HEK293 (cell line): ENCODE measurements around the gene TTC22.

Source experiments
- SP2 ChIP-seq: fragments of 450-650 bp; formaldehyde crosslinking; IDR thresholded peaks from 2 replicates; pipeline ENCODE4 v1.5.1; 2016; ENCODE audit warnings: missing biosample characterization, missing genetic modification characterization
- ZNF558 ChIP-seq: fragments of 450-650 bp; formaldehyde crosslinking; IDR thresholded peaks from 2 replicates; pipeline ENCODE4 v1.5.1; 2016; ENCODE audit warnings: missing biosample characterization, missing genetic modification characterization
- ZNF610 ChIP-seq: fragments of 450-650 bp; formaldehyde crosslinking; IDR thresholded peaks from 2 replicates; pipeline ENCODE4 v1.5.1; 2016; ENCODE audit warnings: missing biosample characterization, missing genetic modification characterization, borderline replicate concordance
- ZNF830 ChIP-seq: fragments of 450-650 bp; IDR thresholded peaks from 2 replicates; pipeline ENCODE4 v1.5.0; 2018; ENCODE audit warnings: missing biosample characterization, missing genetic modification characterization, low read depth, mild to moderate bottlenecking, moderate library complexity
- TF ChIP-seq, protein P1 (sequence below): fragments of 450-650 bp; formaldehyde crosslinking; IDR thresholded peaks from 2 replicates; pipeline ENCODE4 v1.5.1; 2016; ENCODE audit warnings: missing biosample characterization, missing genetic modification characterization

- no peak for TF ChIP-seq ZNF610 (tag by site-specific recombination)
- no peak for TF ChIP-seq ZNF830 (tag by site-specific recombination)
- TF ChIP-seq, protein P1, sequence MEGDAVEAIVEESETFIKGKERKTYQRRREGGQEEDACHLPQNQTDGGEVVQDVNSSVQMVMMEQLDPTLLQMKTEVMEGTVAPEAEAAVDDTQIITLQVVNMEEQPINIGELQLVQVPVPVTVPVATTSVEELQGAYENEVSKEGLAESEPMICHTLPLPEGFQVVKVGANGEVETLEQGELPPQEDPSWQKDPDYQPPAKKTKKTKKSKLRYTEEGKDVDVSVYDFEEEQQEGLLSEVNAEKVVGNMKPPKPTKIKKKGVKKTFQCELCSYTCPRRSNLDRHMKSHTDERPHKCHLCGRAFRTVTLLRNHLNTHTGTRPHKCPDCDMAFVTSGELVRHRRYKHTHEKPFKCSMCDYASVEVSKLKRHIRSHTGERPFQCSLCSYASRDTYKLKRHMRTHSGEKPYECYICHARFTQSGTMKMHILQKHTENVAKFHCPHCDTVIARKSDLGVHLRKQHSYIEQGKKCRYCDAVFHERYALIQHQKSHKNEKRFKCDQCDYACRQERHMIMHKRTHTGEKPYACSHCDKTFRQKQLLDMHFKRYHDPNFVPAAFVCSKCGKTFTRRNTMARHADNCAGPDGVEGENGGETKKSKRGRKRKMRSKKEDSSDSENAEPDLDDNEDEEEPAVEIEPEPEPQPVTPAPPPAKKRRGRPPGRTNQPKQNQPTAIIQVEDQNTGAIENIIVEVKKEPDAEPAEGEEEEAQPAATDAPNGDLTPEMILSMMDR (tag by site-specific recombination): no peak
- no peak for TF ChIP-seq ZNF558 (tag by site-specific recombination)
- TF ChIP-seq SP2 (tag by site-specific recombination): no peak
These were observed 32.0 kb upstream of the TTC22 start for GRCh38 chr1:54833121-54833520.
